Right renal pelvis (tissue), 4 donors: Measurements from ENCODE around the gene THY1. TPM values are rescaled to one million over a fixed set of nuclear protein-coding genes. Genes with fewer than 3 reads are reported as not detected.
"Not testable (repeated sequence)": the region's sequence is repeated elsewhere in the genome, so short reads cannot be mapped to it uniquely, and the experiment has no call there.

Experiments used
- DNase-seq, 4 donors: peaks; one replicate each; pipeline ENCODE4 v3.0.0-alpha.2; 2013; ENCODE audit warnings: low read depth in 4 of 4, low spot score in 3 of 4, missing footprints in 1 of 4
- polyA plus RNA-seq, 4 donors: library from polyadenylated mRNA; unstranded; fragments of 120-200 nt; gene quantifications; one replicate each; pipeline ENCODE4 v1.2.1, GENCODE V29; 2013; ENCODE audit not compliant: insufficient read length in 4 of 4

THY1 gene
- polyA plus RNA-seq, 4 donors: 88.7 to 107 (median 90.0) TPM

GRCh38 chr11:119389611-119390254, 33.2 kb downstream of the THY1 start:
- DNase-seq: no peak

- DNase-seq: no peak
These were observed 34.9 kb downstream of the THY1 start for GRCh38 chr11:119388103-119388502.

GRCh38 chr11:119384332-119384731, 38.6 kb downstream of the THY1 start:
- DNase-seq: no peak

GRCh38 chr11:119382513-119382912, 40.5 kb downstream of the THY1 start:
- not testable (repeated sequence) for DNase-seq

GRCh38 chr11:119382101-119382500, 40.9 kb downstream of the THY1 start:
- DNase-seq: no peak

- peak; percentile 89 to 94 (median 92) for DNase-seq
These were observed 41.6 kb downstream of the THY1 start, which contains the start of gene USP2 for GRCh38 chr11:119381181-119381988. Gene USP2 (minus strand): TSS chr11:119381690. CDS start chr11:119373480, 8,210 bp downstream.

GRCh38 chr11:119380827-119381180, 42.2 kb downstream of the THY1 start:
- no peak for DNase-seq

- DNase-seq: no peak
These were observed 42.7 kb downstream of the THY1 start for GRCh38 chr11:119380160-119380826.

GRCh38 chr11:119378851-119379465, 44.0 kb downstream of the THY1 start:
- DNase-seq: no peak

GRCh38 chr11:119377961-119378667, 44.9 kb downstream of the THY1 start:
- DNase-seq: no peak

GRCh38 chr11:119377112-119377901, 45.7 kb downstream of the THY1 start:
- DNase-seq: no peak

- no peak for DNase-seq
These were observed 46.6 kb downstream of the THY1 start for GRCh38 chr11:119376197-119376847.

GRCh38 chr11:119375337-119376196, 47.4 kb downstream of the THY1 start:
- no peak for DNase-seq

- no peak for DNase-seq
These were observed 48.2 kb downstream of the THY1 start for GRCh38 chr11:119374632-119375336.

GRCh38 chr11:119373921-119374631, 48.9 kb downstream of the THY1 start:
- DNase-seq: peak in 1 of 4 donors; percentile 68

- no peak for DNase-seq
These were observed 49.7 kb downstream of the THY1 start for GRCh38 chr11:119373059-119373920.
